Esophagus squamous epithelium (tissue), 5 donors: ENCODE measurements around the gene BICRA. TPM values are rescaled to one million over a fixed set of nuclear protein-coding genes. Genes with fewer than 3 reads are reported as not detected.
A peak's percentile ranks its signal among the peaks of the same experiment; 100 is the strongest.
"Not testable (repeated sequence)": the region's sequence is repeated elsewhere in the genome, so short reads cannot be mapped to it uniquely, and the experiment has no call there.

Experiments used
- DNase-seq: peaks from one replicate; lab custom pipeline; 2025; lab: John Stamatoyannopoulos, UW
- H3K27ac ChIP-seq, 4 donors: fragments of 200-600 bp; sonication (generic); one replicate each; pipeline ENCODE4 v1.5.1; 2016 to 2019; ENCODE audit warnings: mild to moderate bottlenecking in 1 of 4
- H3K27me3 ChIP-seq, 4 donors: fragments of 200-600 bp; sonication (generic); 1 replicate in 3 of 4; 2 replicates in 1 of 4; pipeline versions ENCODE4 v1.5.1 to v1.6.0; 2017 to 2021; ENCODE audit warnings: antibody characterized with exemption in 1 of 4
- H3K36me3 ChIP-seq, 3 donors: fragments of 200-600 bp; sonication (generic); one replicate each; pipeline ENCODE4 v1.5.1; 2016 to 2019
- H3K4me1 ChIP-seq, 3 donors: fragments of 200-600 bp; sonication (generic); one replicate each; pipeline ENCODE4 v1.5.1; 2017 to 2019
- H3K4me3 ChIP-seq, 4 donors: fragments of 200-600 bp; sonication (generic); 1 replicate in 3 of 4; 2 replicates in 1 of 4; pipeline ENCODE4 v1.5.1; 2016 to 2019; ENCODE audit warnings: mild to moderate bottlenecking in 2 of 4, moderate library complexity in 1 of 4
- H3K9me3 ChIP-seq, 3 donors: fragments of 200-600 bp; sonication (generic); one replicate each; pipeline ENCODE4 v1.5.1; 2016 to 2019
- POLR2A ChIP-seq, 4 donors: fragments of 450-650 bp; IDR thresholded peaks; one replicate each; pipeline ENCODE4 v1.6.1; 2017; ENCODE audit warnings: antibody characterized with exemption in 4 of 4, mild to moderate bottlenecking in 4 of 4, moderate library complexity in 3 of 4
- WGBS, 2 donors: methylation state at CpG; one replicate each; pipeline ENCODE4 v1.1.5; 2018; 5-methylcytosine and 5-hydroxymethylcytosine counted together
- intact Hi-C: fragments of 100-400 bp; cut with DNase I; formaldehyde crosslinking; loops from one replicate; pipeline ENCODE4 v1.15.0; 2022
- total RNA-seq, 4 donors: library from RNA; depleted of rRNA; stranded (reverse); fragments of >200 nt; gene quantifications; one replicate each; pipeline ENCODE4 v1.1.0, GENCODE V29; 2016
- TF ChIP-seq, protein P1 (sequence below), 6 experiments: fragments of 450-650 bp in 4 of 6; fragments of 200-600 bp in 2 of 6; sonication (generic) in 2 of 6; IDR thresholded peaks; one replicate each; pipeline ENCODE4 v1.5.1; 2016 to 2019; ENCODE audit warnings: antibody characterized with exemption in 6 of 6, mild to moderate bottlenecking in 4 of 6, moderate library complexity in 4 of 6
- donor health status: DM: yes; HTN: yes; CAD: no.

BICRA gene
- total RNA-seq, 4 donors from 2014 or later, result 1.1 to 17.5 (median 7.0) TPM

DNA sequence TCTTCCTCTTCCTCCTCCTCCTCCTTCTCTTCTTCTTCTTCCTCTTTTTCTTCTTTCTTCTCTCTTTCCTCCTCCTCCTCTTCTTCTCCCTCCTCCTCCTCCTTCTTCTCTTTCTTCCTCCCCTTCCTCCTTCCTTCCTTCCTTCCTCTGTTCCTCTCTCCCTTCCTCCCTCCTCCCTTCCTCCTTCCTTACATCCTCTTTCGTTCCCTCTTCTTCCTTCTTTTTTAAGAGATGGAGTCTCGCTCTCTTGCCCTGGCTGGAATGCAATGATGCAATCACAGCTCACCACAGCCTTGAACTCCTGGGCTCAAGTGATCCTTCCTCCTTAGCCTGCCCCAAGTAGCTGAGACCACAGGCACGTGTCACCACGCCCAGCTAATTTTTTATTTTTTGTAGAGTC lies 117.5 kb downstream of the BICRA start:
- H3K4me1 ChIP-seq, result peaks cover 38 to 91% (median 71%) of the 10 kb centered on the region in 3 donors
- WGBS, 2 donors, result 44 to 51% methylated on average over 4 of the region's 4 CpGs

GRCh38 chr19:47728295-47728694 lies 119.4 kb downstream of the BICRA start:
- peak overlapping the region; percentile 75 to 93 (median 92) for H3K27ac ChIP-seq
- H3K4me3 ChIP-seq, result not testable (repeated sequence)

More for the DNA sequence above, 117.5 kb downstream of the BICRA start:
- no peak for DNase-seq
- Histone ChIP-seq H3K27me3 (no peaks in the 10 kb centered on the region), H3K36me3 (peaks cover 0 to 57% (median 7%) of the 10 kb centered on the region in 3 donors), H3K4me3 (no peak overlapping the region), H3K9me3 (no peaks in the 10 kb centered on the region), H3K27ac (peak overlapping the region; percentile 78 to 93 (median 86))
- TF ChIP-seq, protein P1, sequence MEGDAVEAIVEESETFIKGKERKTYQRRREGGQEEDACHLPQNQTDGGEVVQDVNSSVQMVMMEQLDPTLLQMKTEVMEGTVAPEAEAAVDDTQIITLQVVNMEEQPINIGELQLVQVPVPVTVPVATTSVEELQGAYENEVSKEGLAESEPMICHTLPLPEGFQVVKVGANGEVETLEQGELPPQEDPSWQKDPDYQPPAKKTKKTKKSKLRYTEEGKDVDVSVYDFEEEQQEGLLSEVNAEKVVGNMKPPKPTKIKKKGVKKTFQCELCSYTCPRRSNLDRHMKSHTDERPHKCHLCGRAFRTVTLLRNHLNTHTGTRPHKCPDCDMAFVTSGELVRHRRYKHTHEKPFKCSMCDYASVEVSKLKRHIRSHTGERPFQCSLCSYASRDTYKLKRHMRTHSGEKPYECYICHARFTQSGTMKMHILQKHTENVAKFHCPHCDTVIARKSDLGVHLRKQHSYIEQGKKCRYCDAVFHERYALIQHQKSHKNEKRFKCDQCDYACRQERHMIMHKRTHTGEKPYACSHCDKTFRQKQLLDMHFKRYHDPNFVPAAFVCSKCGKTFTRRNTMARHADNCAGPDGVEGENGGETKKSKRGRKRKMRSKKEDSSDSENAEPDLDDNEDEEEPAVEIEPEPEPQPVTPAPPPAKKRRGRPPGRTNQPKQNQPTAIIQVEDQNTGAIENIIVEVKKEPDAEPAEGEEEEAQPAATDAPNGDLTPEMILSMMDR (IDR thresholded peaks at IDR 0.05), result no peak
- TF ChIP-seq POLR2A (IDR thresholded peaks at IDR 0.05), result no peak
- intact Hi-C loops, result no loop called here

DNA sequence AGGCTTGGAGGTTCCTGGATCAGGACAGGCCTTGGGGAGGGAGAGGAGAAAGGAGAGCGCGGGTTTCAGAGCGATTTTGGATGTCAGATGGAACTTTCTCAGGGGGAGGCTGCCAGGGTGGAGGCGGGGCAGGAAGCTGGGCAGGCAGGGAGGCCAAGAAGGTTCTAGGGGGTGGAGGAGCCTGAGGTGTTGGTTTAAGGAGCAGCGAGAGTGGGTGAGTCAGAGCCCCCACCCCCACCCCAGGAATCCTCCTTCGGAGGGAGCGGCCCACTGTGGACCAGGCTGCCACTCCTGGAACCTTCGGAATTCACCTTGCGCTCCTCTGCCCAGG lies 120.5 kb downstream of the BICRA start:
- peak overlapping the region in 3 of 4 donors; percentile 33 to 55 (median 38) for H3K4me3 ChIP-seq
- no peak for TF ChIP-seq POLR2A (IDR thresholded peaks at IDR 0.05)
- TF ChIP-seq, protein P1 (IDR thresholded peaks at IDR 0.05), result no peak
- peak overlapping the region; percentile 75 to 93 (median 92) for H3K27ac ChIP-seq
- H3K27me3 ChIP-seq, result no peaks in the 10 kb centered on the region
- peaks cover 25 to 64% (median 48%) of the 10 kb centered on the region in 3 donors for H3K4me1 ChIP-seq
- intact Hi-C loops, result no loop called here
- H3K36me3 ChIP-seq, result peaks cover 0 to 77% (median 7%) of the 10 kb centered on the region in 3 donors
- no peaks in the 10 kb centered on the region for H3K9me3 ChIP-seq
- no peak for DNase-seq
- WGBS, 2 donors, result 6 to 11% methylated on average over 8 to 9 of the region's 9 CpGs

More at GRCh38 chr19:47728295-47728694, 119.4 kb downstream of the BICRA start:
- H3K27me3 ChIP-seq, H3K9me3 ChIP-seq, DNase-seq, intact Hi-C loops: not testable (repeated sequence)
- Histone ChIP-seq H3K4me1 (peaks cover 32 to 76% (median 57%) of the 10 kb centered on the region in 3 donors), H3K36me3 (peaks cover 0 to 67% (median 7%) of the 10 kb centered on the region in 3 donors)
- WGBS, 2 donors, result 80 to 88% methylated on average over 4 of the region's 4 CpGs

DNA sequence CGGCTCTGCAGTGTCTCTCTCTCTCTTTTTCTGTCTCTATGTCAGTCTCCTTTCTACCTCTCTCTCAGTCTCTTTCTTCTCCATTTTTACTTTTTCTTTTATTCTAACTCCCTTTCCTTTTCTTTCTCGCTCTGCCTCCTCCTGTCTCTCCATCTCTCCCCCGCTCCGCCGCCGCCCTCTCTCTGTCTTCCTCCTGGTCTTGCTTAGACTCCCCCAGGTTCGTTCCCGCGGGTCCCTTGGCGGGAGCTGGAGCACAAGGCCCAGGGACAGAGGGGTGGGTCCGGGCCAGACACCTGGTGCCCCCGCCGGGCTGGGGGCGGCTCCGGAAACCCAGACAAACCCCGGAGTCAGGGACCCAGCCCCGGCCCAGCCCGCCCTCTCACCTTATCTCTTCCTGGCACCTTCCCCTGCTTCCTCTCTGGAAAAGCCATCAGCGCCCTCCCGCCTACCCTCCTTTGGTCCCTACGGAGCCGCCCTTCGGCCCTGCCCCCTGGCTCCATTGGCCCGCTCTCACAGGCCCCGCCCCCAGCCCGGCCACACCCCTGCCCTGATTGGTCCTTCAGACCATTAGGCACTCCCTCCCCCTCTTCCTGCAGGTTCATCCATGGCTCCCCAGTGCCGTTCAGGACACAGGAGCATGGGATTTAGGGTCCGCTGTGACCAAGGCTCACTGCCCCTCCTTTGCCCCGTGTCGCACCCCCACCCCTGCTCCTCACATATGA lies 121.0 kb downstream of the BICRA start:
- WGBS, 2 donors, result 24 to 27% methylated on average over 18 of the region's 30 CpGs
- TF ChIP-seq, protein P1 (IDR thresholded peaks at IDR 0.05), result no peak
- TF ChIP-seq POLR2A (IDR thresholded peaks at IDR 0.05), result no peak
- Histone ChIP-seq H3K27ac (peak overlapping the region; percentile 75 to 93 (median 92)), H3K27me3 (no peaks in the 10 kb centered on the region), H3K36me3 (peaks cover 0 to 79% (median 7%) of the 10 kb centered on the region in 3 donors), H3K4me1 (peaks cover 25 to 60% (median 46%) of the 10 kb centered on the region in 3 donors), H3K9me3 (no peaks in the 10 kb centered on the region), H3K4me3 (peak overlapping the region; percentile 10 to 55 (median 36))
- no peak for DNase-seq
- intact Hi-C loops, result no loop called here

- Histone ChIP-seq H3K4me3 (no peak overlapping the region), H3K4me1 (peaks cover 24 to 58% (median 45%) of the 10 kb centered on the region in 3 donors), H3K36me3 (peaks cover 0 to 83% (median 7%) of the 10 kb centered on the region in 3 donors), H3K27ac (peak overlapping the region; percentile 75 to 93 (median 92)), H3K27me3 (no peaks in the 10 kb centered on the region), H3K9me3 (no peaks in the 10 kb centered on the region)
- TF ChIP-seq, protein P1 (IDR thresholded peaks at IDR 0.05), result no peak
- no peak for TF ChIP-seq POLR2A (IDR thresholded peaks at IDR 0.05)
- intact Hi-C loops, result no loop called here
- 83 to 85% methylated on average over 5 to 7 of the region's 8 CpGs for WGBS, 2 donors
- no peak for DNase-seq
These were observed 121.6 kb downstream of the BICRA start for GRCh38 chr19:47730521-47730889.
